Measurements from ENCODE around the gene RLF.

The RLF gene

GRCh38 chr1:40274331-40274730, 113.1 kb downstream of the RLF start:
- DNase-seq: no peak

- DNase-seq: no peak
Observed at GRCh38 chr1:40276122-40276521, 114.9 kb downstream of the RLF start.

GRCh38 chr1:40281853-40282252, 120.7 kb downstream of the RLF start:
- DNase-seq: no peak

Data from stimulated activated CD8-positive, alpha-beta memory T cell treated with anti-CD3 and anti-CD28 coated beads, Interleukin-4, amount 100 ng/mL, for 48 hours (primary cell).